ENCODE measurements around the gene ELAVL2. TPM values are rescaled to one million over a fixed set of nuclear protein-coding genes. Genes with fewer than 3 reads are reported as not detected.
A peak's percentile ranks its signal among the peaks of the same experiment; 100 is the strongest.

The ELAVL2 gene
- total RNA-seq, 1 experiment from 2014 or later: 16.3 TPM

DNA sequence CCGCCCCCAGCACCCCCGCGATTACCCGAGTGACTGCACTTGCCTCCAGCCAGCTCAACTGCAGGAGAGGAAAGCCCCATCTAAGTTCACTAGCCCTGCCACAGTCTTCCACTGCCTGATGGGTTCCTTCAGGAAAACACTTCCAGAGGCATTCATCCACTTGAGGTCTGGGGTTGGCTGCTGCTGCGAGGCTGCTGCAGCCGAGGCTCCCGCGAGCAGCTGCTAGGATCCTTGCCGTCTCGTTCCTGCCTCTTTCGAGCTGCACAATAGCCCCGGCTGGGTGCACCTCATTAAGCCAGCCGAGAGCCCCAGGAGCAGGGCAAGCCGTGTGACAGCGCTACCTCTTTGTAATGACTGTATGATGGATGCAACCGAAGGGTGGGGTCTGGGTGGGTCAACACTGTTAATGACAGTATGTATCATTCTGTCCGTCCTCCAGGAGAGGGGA, 24.2 kb upstream of the ELAVL2 start:
- no peak overlapping the region for H3K9ac ChIP-seq (ENCODE audit: low read length)

GRCh38 chr9:23849379-23850035, 23.5 kb upstream of the ELAVL2 start:
- no peaks in the 10 kb centered on the region for H3K9me2 ChIP-seq (replicated peaks; ENCODE audit: low read length)
- H3F3A ChIP-seq (ENCODE audit: low read length, unreplicated experiment): no peaks in the 10 kb centered on the region
- DNase-seq (no peak), ATAC-seq (no peak)
- H2AFZ ChIP-seq (ENCODE audit: low read length): no peak overlapping the region
- no peaks in the 10 kb centered on the region for H3K4me1 ChIP-seq (ENCODE audit: insufficient read depth, low read length)
- H3K4me2 ChIP-seq (ENCODE audit: low read length): no peak overlapping the region
- no TSS peak for BruUV-seq (replicated peaks)
- H3K27ac ChIP-seq (ENCODE audit: low read length): no peak overlapping the region
- H3K9ac ChIP-seq (ENCODE audit: low read length): no peak overlapping the region
- CTCF ChIA-PET: no interaction called here
- intact Hi-C loops (cut with micrococcal nuclease): loop anchor here (10.0 kb wide), 1 partner anchor 395 kb away; no protein-coding TSS in a partner anchor
- TF ChIP-seq EZH2phosphoT487 (IDR thresholded peaks at IDR 0.05; ENCODE audit: borderline replicate concordance, low read length) (no peak), EZH2 (IDR thresholded peaks at IDR 0.05; ENCODE audit: low read length, unreplicated experiment) (no peak)
- H3K27me3 ChIP-seq (ENCODE audit: low read length): no peaks in the 10 kb centered on the region
- POLR2A ChIA-PET (ENCODE audit: unreplicated experiment): no interaction called here
- H4K20me1 ChIP-seq (ENCODE audit: low read length): no peaks in the 10 kb centered on the region
- H3K9me3 ChIP-seq (ENCODE audit: low read length): no peaks in the 10 kb centered on the region
- no peaks in the 10 kb centered on the region for H3K36me3 ChIP-seq (ENCODE audit: low read depth, low read length)
- H3K79me2 ChIP-seq (ENCODE audit: low read length): no peaks in the 10 kb centered on the region
- no peak overlapping the region for H3K4me3 ChIP-seq (ENCODE audit: low read length)

More for the DNA sequence above, 24.2 kb upstream of the ELAVL2 start:
- Histone ChIP-seq H3F3A (ENCODE audit: low read length, unreplicated experiment) (no peaks in the 10 kb centered on the region), H4K20me1 (ENCODE audit: low read length) (no peaks in the 10 kb centered on the region), H3K4me1 (ENCODE audit: insufficient read depth, low read length) (no peaks in the 10 kb centered on the region), H3K4me3 (ENCODE audit: low read length) (no peak overlapping the region), H2AFZ (ENCODE audit: low read length) (no peak overlapping the region), H3K36me3 (ENCODE audit: low read depth, low read length) (no peaks in the 10 kb centered on the region), H3K27ac (ENCODE audit: low read length) (no peak overlapping the region), H3K27me3 (ENCODE audit: low read length) (no peaks in the 10 kb centered on the region), H3K9me2 (replicated peaks; ENCODE audit: low read length) (no peaks in the 10 kb centered on the region), H3K79me2 (ENCODE audit: low read length) (no peaks in the 10 kb centered on the region), H3K4me2 (ENCODE audit: low read length) (no peak overlapping the region), H3K9me3 (ENCODE audit: low read length) (no peaks in the 10 kb centered on the region)
- no TSS peak for BruUV-seq (replicated peaks)
- ATAC-seq (no peak), DNase-seq (no peak)
- CTCF ChIA-PET: no interaction called here
- intact Hi-C loops (cut with micrococcal nuclease): no loop called here
- POLR2A ChIA-PET (ENCODE audit: unreplicated experiment): no interaction called here
- no peak for TF ChIP-seq CTCF (conservative IDR thresholded peaks at IDR 0.05; ENCODE audit: low read depth, low read length)
- TF ChIP-seq EZH2phosphoT487 (IDR thresholded peaks at IDR 0.05; ENCODE audit: borderline replicate concordance, low read length): no peak
- no peak for TF ChIP-seq EZH2 (IDR thresholded peaks at IDR 0.05; ENCODE audit: low read length, unreplicated experiment)

DNA sequence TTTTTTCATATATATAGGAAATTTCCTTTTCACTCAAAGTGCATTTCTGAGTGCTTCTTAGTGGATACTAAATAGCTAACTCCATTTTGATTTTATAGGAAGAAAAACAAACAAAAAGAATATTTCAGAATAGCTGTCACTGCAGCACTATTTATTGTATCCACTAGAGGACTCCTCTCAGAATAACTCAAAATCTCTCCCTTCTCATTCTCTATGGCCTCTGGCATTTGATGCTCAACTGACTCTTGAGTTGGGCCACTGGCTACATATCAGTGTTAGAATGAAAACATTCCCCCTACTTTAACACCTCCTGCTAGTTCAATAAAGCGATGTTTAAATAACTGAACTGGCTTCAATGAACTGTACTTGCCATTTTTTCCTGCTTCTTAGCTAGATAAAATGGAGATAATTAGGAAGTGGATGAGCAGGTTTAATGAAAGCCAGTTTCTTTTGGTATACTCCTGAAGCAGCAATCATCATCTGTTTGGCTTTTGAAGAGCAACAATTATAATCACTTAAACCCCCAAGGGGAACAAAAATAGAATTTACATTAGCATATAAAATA, 16.6 kb upstream of the ELAVL2 start:
- Histone ChIP-seq H3K9me3 (ENCODE audit: low read length) (no peaks in the 10 kb centered on the region), H3K27ac (ENCODE audit: low read length) (no peak overlapping the region), H2AFZ (ENCODE audit: low read length) (no peak overlapping the region), H3K9ac (ENCODE audit: low read length) (no peak overlapping the region), H3K4me1 (ENCODE audit: insufficient read depth, low read length) (no peaks in the 10 kb centered on the region), H3K36me3 (ENCODE audit: low read depth, low read length) (no peaks in the 10 kb centered on the region), H3K27me3 (ENCODE audit: low read length) (no peaks in the 10 kb centered on the region), H3K4me3 (ENCODE audit: low read length) (no peak overlapping the region), H3K4me2 (ENCODE audit: low read length) (no peak overlapping the region), H3K79me2 (ENCODE audit: low read length) (no peaks in the 10 kb centered on the region), H4K20me1 (ENCODE audit: low read length) (no peaks in the 10 kb centered on the region), H3K9me2 (replicated peaks; ENCODE audit: low read length) (no peaks in the 10 kb centered on the region), H3F3A (ENCODE audit: low read length, unreplicated experiment) (no peaks in the 10 kb centered on the region)
- TF ChIP-seq EZH2phosphoT487 (IDR thresholded peaks at IDR 0.05; ENCODE audit: borderline replicate concordance, low read length) (no peak), CTCF (conservative IDR thresholded peaks at IDR 0.05; ENCODE audit: low read depth, low read length) (peak; percentile 51)
- intact Hi-C loops (cut with micrococcal nuclease): loop anchor here (10.0 kb wide), 1 partner anchor 402 kb away; no protein-coding TSS in a partner anchor
- DNase-seq: peak; percentile 39
- ChIA-PET CTCF (interaction anchor here (0.7 to 0.8 kb wide), 2 partner anchors 13 to 18 kb away, joined by 3 to 5 read pairs; no protein-coding TSS in a partner anchor), POLR2A (ENCODE audit: unreplicated experiment) (no interaction called here)
- ATAC-seq: peak; percentile 48; the same call in 1 of the 2 replicates
- BruUV-seq (replicated peaks): no TSS peak

All from PC-3 (cell line).